Muscle layer of colon (tissue), 2 donors: Measurements from ENCODE around the gene TMC4.

ENCODE experiments used
- H3K27ac ChIP-seq: one replicate; pipeline ENCODE4 v1.7.0; 2013; ENCODE audit warnings: low read depth, mild to moderate bottlenecking, low read length, moderate library complexity
- H3K27me3 ChIP-seq, 2 donors: one replicate each; pipeline ENCODE4 v1.7.0; 2013; ENCODE audit warnings: low read length in 2 of 2, mild to moderate bottlenecking in 2 of 2; ENCODE audit not compliant: insufficient read depth in 2 of 2, control insufficient read depth in 1 of 2
- H3K36me3 ChIP-seq: one replicate; pipeline ENCODE4 v1.7.0; 2013; ENCODE audit warnings: mild to moderate bottlenecking, low read length; ENCODE audit not compliant: insufficient read depth
- H3K4me1 ChIP-seq: one replicate; pipeline ENCODE4 v1.7.0; 2013; ENCODE audit warnings: mild to moderate bottlenecking, low read length; ENCODE audit not compliant: insufficient read depth
- H3K4me3 ChIP-seq, 2 donors: one replicate each; pipeline ENCODE4 v1.7.0; 2013; ENCODE audit warnings: low read length in 2 of 2, low read depth in 1 of 2, mild to moderate bottlenecking in 1 of 2, moderate library complexity in 1 of 2
- H3K9ac ChIP-seq: one replicate; pipeline ENCODE4 v1.7.0; 2013; ENCODE audit warnings: low read length
- H3K9me3 ChIP-seq: one replicate; pipeline ENCODE4 v1.7.0; 2013; ENCODE audit warnings: mild to moderate bottlenecking, low read length
- donor health status: abdominal sarcoma.
- donor health status: Adenocarcinoma of cecum.

Gene TMC4

GRCh38 chr19:54114340-54115108, 58.4 kb downstream of the TMC4 start:
- Histone ChIP-seq H3K27ac (peak overlapping the region; percentile 99), H3K9me3 (no peaks in the 10 kb centered on the region), H3K36me3 (peaks cover 17% of the 10 kb centered on the region), H3K4me3 (peak overlapping the region; percentile 85 to 95), H3K9ac (peak overlapping the region; percentile 75), H3K27me3 (no peaks in the 10 kb centered on the region), H3K4me1 (peaks cover 21% of the 10 kb centered on the region)
